B cell (primary cell): ENCODE data around the gene PRDM10. TPM values are rescaled to one million over a fixed set of nuclear protein-coding genes. Genes with fewer than 3 reads are reported as not detected.

Experiments
- ATAC-seq: fragments of 200-7000 bp; cut with Tn5 transposase; one replicate; pipeline ENCODE4 v1.10.0; 2021; ENCODE audit warnings: low read depth, mild to moderate bottlenecking, moderate number of reproducible peaks, moderate library complexity
- CTCF ChIA-PET: fragments of 350-600 bp; sonication (Branson Sonifier 250); formaldehyde crosslinking; loops from one replicate; lab custom pipeline; 2021; ENCODE audit warnings: antibody characterized with exemption, inconsistent platforms; lab: Charles Lee
- POLR2A ChIA-PET: fragments of 350-600 bp; sonication (Branson Sonifier 250); formaldehyde crosslinking; loops from one replicate; lab custom pipeline; 2021; ENCODE audit warnings: antibody characterized with exemption; lab: Charles Lee
- DNase-seq: peaks from one replicate; pipeline ENCODE4 v3.0.0; 2013
- H2AFZ ChIP-seq: 2 replicates; pipeline ENCODE4 v1.6.1; 2012; ENCODE audit warnings: mild to moderate bottlenecking, low read depth, low read length; ENCODE audit not compliant: insufficient read depth, poor library complexity, severe bottlenecking
- H3K27ac ChIP-seq, 2 donors: 1 replicate in 1 of 2; 2 replicates in 1 of 2; pipeline ENCODE4 v1.5.1; 2012 to 2013; ENCODE audit warnings: low read length in 2 of 2, mild to moderate bottlenecking in 2 of 2, moderate library complexity in 1 of 2
- H3K27me3 ChIP-seq, 4 experiments: fragments of 200-600 bp in 1 of 4; sonication (generic) in 1 of 4; replicated peaks in 1 of 4; 1 replicate in 2 of 4; 2 replicates in 2 of 4; pipeline versions ENCODE4 v1.6.1 to v1.7.0; 2013 to 2016; ENCODE audit warnings: low read length in 3 of 4, mild to moderate bottlenecking in 2 of 4, mixed read lengths in 1 of 4, moderate library complexity in 1 of 4; ENCODE audit not compliant: insufficient read depth in 4 of 4, control insufficient read depth in 3 of 4; ENCODE audit errors: control extremely low read depth in 1 of 4
- H3K36me3 ChIP-seq, 2 experiments: replicated peaks in 1 of 2; 1 replicate in 1 of 2; 2 replicates in 1 of 2; pipeline versions ENCODE4 v1.6.1 to v1.7.1; 2013; ENCODE audit warnings: low read length in 1 of 2; ENCODE audit not compliant: insufficient read depth in 2 of 2, control insufficient read depth in 1 of 2; ENCODE audit errors: control extremely low read depth in 1 of 2, extremely low read depth in 1 of 2
- H3K4me1 ChIP-seq, 2 donors: fragments of 200-600 bp in 1 of 2; sonication (generic) in 1 of 2; 1 replicate in 1 of 2; 2 replicates in 1 of 2; pipeline versions ENCODE4 v1.5.1 to v1.6.1; 2013 to 2017; ENCODE audit warnings: low read length in 2 of 2; ENCODE audit not compliant: control insufficient read depth in 2 of 2, insufficient read depth in 2 of 2
- H3K4me2 ChIP-seq: replicated peaks from 2 replicates; pipeline ENCODE3; 2012; ENCODE audit warnings: mild to moderate bottlenecking, low read depth, low read length; ENCODE audit not compliant: poor library complexity, severe bottlenecking
- H3K4me3 ChIP-seq, 5 experiments: fragments of 200-600 bp in 1 of 5; sonication (generic) in 1 of 5; 1 replicate in 3 of 5; 2 replicates in 2 of 5; pipeline versions ENCODE4 v1.5.1 to v1.7.0; 2011 to 2016; ENCODE audit warnings: low read length in 4 of 5, mild to moderate bottlenecking in 4 of 5, low read depth in 2 of 5, control low read depth in 1 of 5, moderate library complexity in 1 of 5; ENCODE audit not compliant: insufficient read depth in 1 of 5; ENCODE audit errors: control extremely low read depth in 1 of 5, extremely low read depth in 1 of 5
- H3K79me2 ChIP-seq: fragments of 200-600 bp; sonication (generic); one replicate; pipeline ENCODE4 v1.6.0; 2016; ENCODE audit warnings: low read length; ENCODE audit not compliant: control insufficient read depth, insufficient read depth
- H3K9ac ChIP-seq: fragments of 200-600 bp; sonication (generic); 2 replicates; pipeline ENCODE4 v1.6.1; 2017; ENCODE audit warnings: mild to moderate bottlenecking, low read length, moderate library complexity
- H3K9me3 ChIP-seq, 3 donors: one replicate each; pipeline versions ENCODE4 v1.6.1 to v1.7.1; 2013; ENCODE audit warnings: low read length in 2 of 3; ENCODE audit not compliant: control insufficient read depth in 2 of 3, insufficient read depth in 1 of 3; ENCODE audit errors: control extremely low read depth in 1 of 3
- H4K20me1 ChIP-seq: 2 replicates; pipeline ENCODE4 v1.6.0; 2012; ENCODE audit warnings: mild to moderate bottlenecking, low read length; ENCODE audit not compliant: insufficient read depth, control insufficient read depth, poor library complexity, severe bottlenecking
- H3K27ac Mint-ChIP-seq: one replicate; pipeline ENCODE4 v1.8.0; 2021; ENCODE audit warnings: mixed read lengths
- H3K27me3 Mint-ChIP-seq: one replicate; pipeline ENCODE4 v1.8.0; 2021; ENCODE audit warnings: mixed read lengths
- H3K4me1 Mint-ChIP-seq: one replicate; pipeline ENCODE4 v1.8.0; 2021; ENCODE audit warnings: mixed read lengths
- H3K4me3 Mint-ChIP-seq: one replicate; pipeline ENCODE4 v1.8.0; 2021; ENCODE audit warnings: mixed read lengths
- H3K9me3 Mint-ChIP-seq: one replicate; pipeline ENCODE4 v1.8.0; 2022; ENCODE audit warnings: mixed read lengths; ENCODE audit not compliant: insufficient read depth
- EZH2 ChIP-seq: IDR thresholded peaks from 2 replicates; pipeline ENCODE4 v1.6.1; 2012; ENCODE audit warnings: borderline replicate concordance, low read depth, mild to moderate bottlenecking, moderate library complexity, low read length; ENCODE audit not compliant: insufficient read depth, poor library complexity, severe bottlenecking
- WGBS: methylation state at CpG from one replicate; pipeline ENCODE4 v1.1.5; 2013; ENCODE audit warnings: missing lambda C conversion rate; ENCODE audit not compliant: insufficient coverage; 5-methylcytosine and 5-hydroxymethylcytosine counted together
- intact Hi-C: fragments of 100-400 bp; cut with micrococcal nuclease; formaldehyde crosslinking; loops from one replicate; pipeline ENCODE4 v1.10.0; 2022
- polyA plus RNA-seq: library from polyadenylated mRNA; depleted of rRNA; stranded (reverse); fragments of >200 nt; gene quantifications from 2 replicates; pipeline ENCODE4 v1.2.3, GENCODE V29; 2012
- total RNA-seq, 2 donors: library from RNA; stranded (reverse); fragments of 120-200 nt in 1 of 2; gene quantifications; 1 replicate in 1 of 2; 2 replicates in 1 of 2; pipeline versions ENCODE4 v1.2.3 to v1.2.4, GENCODE V29; 2013 to 2022
- TF ChIP-seq, protein P1 (sequence below): fragments of 200-600 bp; IDR thresholded peaks from one replicate; pipeline ENCODE4 v1.8.0; 2022; ENCODE audit warnings: antibody characterized with exemption, mild to moderate bottlenecking

Gene PRDM10
- total and polyA plus RNA-seq, 2 donors (not counting 1 experiment from before 2014, with no cell fraction given), result 4.5 to 17.5 TPM

- Mint-ChIP-seq H3K27ac (no peak overlapping the region), H3K4me1 (no peaks in the 10 kb centered on the region), H3K27me3 (peaks cover 18% of the 10 kb centered on the region), H3K4me3 (no peak overlapping the region), H3K9me3 (no peaks in the 10 kb centered on the region)
- Histone ChIP-seq H3K79me2 (no peaks in the 10 kb centered on the region), H3K4me2 (no peak overlapping the region), H3K9ac (no peak overlapping the region), H4K20me1 (no peaks in the 10 kb centered on the region), H3K9me3 (peaks cover 0 to 4% (median 2%) of the 10 kb centered on the region in 3 donors), H3K4me3 (no peak overlapping the region), H2AFZ (no peak overlapping the region), H3K27me3 (peaks cover 0 to 15% (median 4%) of the 10 kb centered on the region in 4 experiments), H3K4me1 (no peaks in the 10 kb centered on the region), H3K27ac (no peak overlapping the region), H3K36me3 (no peaks in the 10 kb centered on the region)
- ChIA-PET CTCF (interaction anchor here (1.5 kb wide), 1 partner anchor 47 kb away, joined by 5 read pairs; no protein-coding TSS in a partner anchor), POLR2A (no interaction called here)
- 95% methylated on average over 2 of the region's 2 CpGs for WGBS
- DNase-seq (no peak), ATAC-seq (no peak)
- intact Hi-C loops, result no loop called here
- TF ChIP-seq, protein P1, sequence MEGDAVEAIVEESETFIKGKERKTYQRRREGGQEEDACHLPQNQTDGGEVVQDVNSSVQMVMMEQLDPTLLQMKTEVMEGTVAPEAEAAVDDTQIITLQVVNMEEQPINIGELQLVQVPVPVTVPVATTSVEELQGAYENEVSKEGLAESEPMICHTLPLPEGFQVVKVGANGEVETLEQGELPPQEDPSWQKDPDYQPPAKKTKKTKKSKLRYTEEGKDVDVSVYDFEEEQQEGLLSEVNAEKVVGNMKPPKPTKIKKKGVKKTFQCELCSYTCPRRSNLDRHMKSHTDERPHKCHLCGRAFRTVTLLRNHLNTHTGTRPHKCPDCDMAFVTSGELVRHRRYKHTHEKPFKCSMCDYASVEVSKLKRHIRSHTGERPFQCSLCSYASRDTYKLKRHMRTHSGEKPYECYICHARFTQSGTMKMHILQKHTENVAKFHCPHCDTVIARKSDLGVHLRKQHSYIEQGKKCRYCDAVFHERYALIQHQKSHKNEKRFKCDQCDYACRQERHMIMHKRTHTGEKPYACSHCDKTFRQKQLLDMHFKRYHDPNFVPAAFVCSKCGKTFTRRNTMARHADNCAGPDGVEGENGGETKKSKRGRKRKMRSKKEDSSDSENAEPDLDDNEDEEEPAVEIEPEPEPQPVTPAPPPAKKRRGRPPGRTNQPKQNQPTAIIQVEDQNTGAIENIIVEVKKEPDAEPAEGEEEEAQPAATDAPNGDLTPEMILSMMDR, result no peak
- no peak for TF ChIP-seq EZH2
These were observed 47.6 kb upstream of the PRDM10 start for GRCh38 chr11:130050257-130050656.

DNA sequence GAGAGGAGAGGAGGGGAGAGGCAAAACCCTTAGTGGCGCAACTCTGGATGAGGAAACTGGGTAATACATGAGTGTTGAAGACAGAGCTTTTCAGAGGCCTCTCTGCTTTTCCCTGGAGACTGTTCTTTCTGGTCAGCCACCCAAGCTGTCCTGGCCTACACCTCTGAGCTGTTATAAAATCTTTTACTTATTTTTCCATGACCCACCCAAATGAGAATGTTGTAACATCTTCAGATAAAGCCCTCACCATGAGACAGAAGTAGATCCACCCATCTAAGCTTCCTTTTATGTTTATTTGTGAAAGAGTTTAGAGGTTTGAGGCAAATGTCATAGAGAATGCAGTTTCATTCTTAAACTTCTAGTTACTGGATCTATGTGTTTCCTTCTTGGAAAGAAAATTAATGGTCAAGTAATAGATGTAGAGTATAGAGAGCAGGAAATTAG is 46.7 kb upstream of the PRDM10 start:
- no peak for ATAC-seq
- Histone ChIP-seq H3K27me3 (peaks cover 0 to 14% (median 5%) of the 10 kb centered on the region in 4 experiments), H4K20me1 (no peaks in the 10 kb centered on the region), H3K36me3 (no peaks in the 10 kb centered on the region), H3K4me3 (no peak overlapping the region), H3K9ac (no peak overlapping the region), H3K27ac (no peak overlapping the region), H2AFZ (no peak overlapping the region), H3K9me3 (peaks cover 0 to 4% (median 2%) of the 10 kb centered on the region in 3 donors), H3K4me1 (no peaks in the 10 kb centered on the region), H3K4me2 (no peak overlapping the region), H3K79me2 (no peaks in the 10 kb centered on the region)
- intact Hi-C loops, result no loop called here
- H3K27ac Mint-ChIP-seq, result no peak overlapping the region
- H3K27me3 Mint-ChIP-seq, result peaks cover 14% of the 10 kb centered on the region
- ChIA-PET POLR2A (no interaction called here), CTCF (no interaction called here)
- DNase-seq, result no peak
- no CpG with 5 or more reads among the region's 1 CpG for WGBS
- no peak overlapping the region for H3K4me3 Mint-ChIP-seq
- no peaks in the 10 kb centered on the region for H3K9me3 Mint-ChIP-seq
- no peak for TF ChIP-seq EZH2
- TF ChIP-seq, protein P1, result no peak
- no peaks in the 10 kb centered on the region for H3K4me1 Mint-ChIP-seq
